MG63 (cell line): ENCODE measurements around the gene CHIC2. TPM values are rescaled to one million over a fixed set of nuclear protein-coding genes. Genes with fewer than 3 reads are reported as not detected.

Experiments used
- total RNA-seq: library from RNA; depleted of rRNA; stranded (reverse); fragments of >200 nt; shearing (Covaris generic); gene quantifications from 2 replicates; pipeline ENCODE4 v1.2.3, GENCODE V29; 2014; ENCODE audit warnings: low replicate concordance; rRNA removed

Gene CHIC2
- total RNA-seq, 1 experiment from 2014 or later: 179 TPM

Other genes starting within 250 kb of the CHIC2 start
- gene GSX2, start 35.6 kb upstream of the CHIC2 start, total RNA-seq: not detected in 2 replicates
- 118 and 133 TPM in 2 replicates for gene PDGFRA, start 164.7 kb upstream of the CHIC2 start, total RNA-seq